H1 (cell line): ENCODE data around the gene AFF2. TPM values are rescaled to one million over a fixed set of nuclear protein-coding genes. Genes with fewer than 3 reads are reported as not detected.

Experiments used
- CTCF ChIA-PET: fragments of 300-600 bp; sonication (Branson Sonifier 250); formaldehyde crosslinking; loops from one replicate; lab custom pipeline; 2021; ENCODE audit not compliant: partially characterized antibody; lab: Charles Lee
- POLR2A ChIA-PET: fragments of 300-600 bp; sonication (Branson Sonifier 250); formaldehyde crosslinking; loops from one replicate; lab custom pipeline; 2021; ENCODE audit warnings: inconsistent platforms; ENCODE audit not compliant: partially characterized antibody; lab: Charles Lee
- DNase-seq, 2 experiments: peaks; one replicate each; pipeline versions ENCODE4 v3.0.0 to v3.0.0-alpha.2; 2010 to 2022; ENCODE audit warnings: low spot score in 2 of 2, low read depth in 1 of 2, mixed read lengths in 1 of 2
- FAIRE-seq: peaks from 2 replicates; lab custom pipeline; 2011; peaks lifted over from hg19 to GRCh38; lab: Jason Lieb, UNC
- H2AFZ ChIP-seq: 2 replicates; pipeline ENCODE4 v1.8.1; 2012; ENCODE audit warnings: low read length, inconsistent platforms
- H2AK5ac ChIP-seq: 2 replicates; pipeline ENCODE4 v1.6.1; 2013; ENCODE audit warnings: low read depth, low read length
- H2BK120ac ChIP-seq: replicated peaks from 2 replicates; pipeline ENCODE3; 2013; ENCODE audit warnings: low read depth, low read length, inconsistent platforms
- H2BK12ac ChIP-seq: 2 replicates; pipeline ENCODE4 v1.6.1; 2013; ENCODE audit warnings: low read depth, low read length
- H2BK15ac ChIP-seq: 2 replicates; pipeline ENCODE4 v1.6.1; 2013; ENCODE audit warnings: low read length
- H2BK20ac ChIP-seq: 2 replicates; pipeline ENCODE4 v1.6.1; 2013; ENCODE audit warnings: low read length
- H2BK5ac ChIP-seq: 2 replicates; pipeline ENCODE4 v1.6.1; 2013; ENCODE audit warnings: low read depth, low read length
- H3K14ac ChIP-seq: 2 replicates; pipeline ENCODE4 v1.6.1; 2013; ENCODE audit warnings: inconsistent platforms; ENCODE audit not compliant: insufficient read length
- H3K18ac ChIP-seq: 2 replicates; pipeline ENCODE4 v1.6.1; 2013; ENCODE audit warnings: low read length; ENCODE audit errors: extremely low read depth
- H3K23ac ChIP-seq: 2 replicates; pipeline ENCODE4 v1.6.1; 2013; ENCODE audit warnings: inconsistent platforms; ENCODE audit not compliant: insufficient read length
- H3K23me2 ChIP-seq: 2 replicates; pipeline ENCODE4 v1.6.1; 2013; ENCODE audit warnings: low read depth, low read length
- H3K27ac ChIP-seq: 2 replicates; pipeline ENCODE4 v1.6.1; 2011; ENCODE audit warnings: low read depth, low read length, inconsistent platforms
- H3K27me3 ChIP-seq, 4 experiments: replicated peaks in 1 of 4; 1 replicate in 1 of 4; 2 replicates in 3 of 4; pipeline versions ENCODE4 v1.6.1 to v1.8.1; 2011 to 2013; ENCODE audit warnings: low read length in 3 of 4, mild to moderate bottlenecking in 3 of 4, inconsistent platforms in 2 of 4, mixed read lengths in 2 of 4, moderate library complexity in 1 of 4; ENCODE audit not compliant: control insufficient read depth in 3 of 4, insufficient read depth in 3 of 4; ENCODE audit errors: extremely low read depth in 1 of 4
- H3K36me3 ChIP-seq, 4 experiments: 2 replicates each; pipeline versions ENCODE4 v1.6.1 to v1.8.1; 2011 to 2013; ENCODE audit warnings: mild to moderate bottlenecking in 4 of 4, low read length in 3 of 4, moderate library complexity in 2 of 4, control low read depth in 1 of 4, inconsistent platforms in 1 of 4; ENCODE audit not compliant: insufficient read depth in 4 of 4, control insufficient read depth in 2 of 4
- H3K4ac ChIP-seq: replicated peaks from 2 replicates; pipeline ENCODE3; 2013; ENCODE audit warnings: low read length, low read depth, mixed read lengths, inconsistent platforms; ENCODE audit not compliant: insufficient read length
- H3K4me1 ChIP-seq, 4 experiments: replicated peaks in 1 of 4; 1 replicate in 1 of 4; 2 replicates in 3 of 4; pipeline versions ENCODE4 v1.6.1 to v1.8.1; 2011 to 2013; ENCODE audit warnings: low read length in 3 of 4, inconsistent platforms in 2 of 4, mixed read lengths in 1 of 4; ENCODE audit not compliant: insufficient read depth in 4 of 4, control insufficient read depth in 3 of 4
- H3K4me2 ChIP-seq, 2 experiments: 2 replicates each; pipeline versions ENCODE4 v1.6.1 to v1.8.1; 2011 to 2013; ENCODE audit warnings: low read depth in 2 of 2, low read length in 2 of 2, control low read depth in 1 of 2, inconsistent platforms in 1 of 2, mild to moderate bottlenecking in 1 of 2; ENCODE audit not compliant: insufficient read depth in 1 of 2
- H3K4me3 ChIP-seq, 4 experiments: fragments of 200-600, 300-600 bp in 1 of 4; sonication (generic), shearing (Covaris generic), sonication (Bioruptor Twin) in 1 of 4; 2 replicates each; pipeline versions ENCODE4 v1.5.1 to v1.8.1; 2011 to 2016; ENCODE audit warnings: low read length in 4 of 4, low read depth in 3 of 4, control low read depth in 2 of 4, inconsistent platforms in 2 of 4, mild to moderate bottlenecking in 2 of 4, mixed read lengths in 1 of 4, moderate library complexity in 1 of 4; ENCODE audit not compliant: insufficient read depth in 2 of 4; ENCODE audit errors: extremely low read depth in 1 of 4
- H3K56ac ChIP-seq: replicated peaks from 2 replicates; pipeline ENCODE3; 2013; ENCODE audit warnings: low read depth, mild to moderate bottlenecking, mixed read lengths, low read length, inconsistent platforms; ENCODE audit not compliant: insufficient read length
- H3K79me1 ChIP-seq: 2 replicates; pipeline ENCODE4 v1.6.1; 2013; ENCODE audit warnings: low read depth, low read length, control low read depth
- H3K79me2 ChIP-seq, 2 experiments: 2 replicates each; pipeline versions ENCODE4 v1.6.1 to v1.8.1; 2012 to 2013; ENCODE audit warnings: low read length in 2 of 2, mild to moderate bottlenecking in 2 of 2, inconsistent platforms in 1 of 2; ENCODE audit not compliant: insufficient read depth in 2 of 2, control insufficient read depth in 1 of 2
- H3K9ac ChIP-seq, 4 experiments: replicated peaks in 1 of 4; 1 replicate in 1 of 4; 2 replicates in 3 of 4; pipeline versions ENCODE4 v1.6.1 to v1.8.1; 2011 to 2013; ENCODE audit warnings: low read depth in 3 of 4, low read length in 3 of 4, control low read depth in 2 of 4, mild to moderate bottlenecking in 2 of 4, moderate library complexity in 2 of 4, inconsistent platforms in 1 of 4; ENCODE audit errors: extremely low read depth in 1 of 4
- H3K9me3 ChIP-seq, 2 experiments: 2 replicates each; pipeline versions ENCODE4 v1.6.1 to v1.8.1; 2012 to 2013; ENCODE audit warnings: mild to moderate bottlenecking in 2 of 2, moderate library complexity in 2 of 2, control low read depth in 1 of 2, inconsistent platforms in 1 of 2, low read depth in 1 of 2, low read length in 1 of 2, mixed read lengths in 1 of 2; ENCODE audit not compliant: insufficient read depth in 2 of 2
- H4K20me1 ChIP-seq, 2 experiments: replicated peaks in 1 of 2; 2 replicates each; pipeline versions ENCODE3 to v1.8.1; 2011 to 2013; ENCODE audit warnings: inconsistent platforms in 2 of 2, low read length in 2 of 2, mild to moderate bottlenecking in 1 of 2; ENCODE audit not compliant: insufficient read depth in 2 of 2, control insufficient read depth in 1 of 2
- H4K5ac ChIP-seq: 2 replicates; pipeline ENCODE4 v1.6.1; 2013; ENCODE audit warnings: low read length, low read depth, mixed read lengths, inconsistent platforms; ENCODE audit not compliant: insufficient read length
- H4K8ac ChIP-seq: 2 replicates; pipeline ENCODE4 v1.8.0; 2013; ENCODE audit warnings: mild to moderate bottlenecking, moderate library complexity, low read length, inconsistent platforms; ENCODE audit not compliant: insufficient read depth; ENCODE audit errors: extremely low read depth
- H4K91ac ChIP-seq: replicated peaks from 2 replicates; pipeline ENCODE3; 2013; ENCODE audit warnings: low read length, mixed read lengths, inconsistent platforms; ENCODE audit not compliant: insufficient read length
- BACH1 ChIP-seq: IDR thresholded peaks from 2 replicates; pipeline ENCODE4 v1.6.1; 2012; ENCODE audit warnings: low read length, improper control_type of control experiment
- BCL11A ChIP-seq, 2 experiments: IDR thresholded peaks; one replicate each; pipeline ENCODE4 v1.6.1; 2011; ENCODE audit warnings: low read depth in 2 of 2, low read length in 2 of 2, mild to moderate bottlenecking in 2 of 2
- CTBP2 ChIP-seq: IDR thresholded peaks from 2 replicates; pipeline ENCODE4 v1.7.0; 2011; ENCODE audit warnings: borderline replicate concordance, mild to moderate bottlenecking, moderate library complexity, mixed read lengths, low read length; ENCODE audit not compliant: insufficient read depth, insufficient read length
- EGR1 ChIP-seq: IDR thresholded peaks from 2 replicates; pipeline ENCODE4 v1.6.1; 2011; ENCODE audit warnings: low read depth, low read length, borderline replicate concordance
- FOSL1 ChIP-seq: IDR thresholded peaks from 2 replicates; pipeline ENCODE4 v1.6.1; 2011; ENCODE audit warnings: mild to moderate bottlenecking, low read depth, low read length, moderate library complexity; ENCODE audit not compliant: insufficient read depth
- JUND ChIP-seq: IDR thresholded peaks from 2 replicates; pipeline ENCODE4 v1.6.1; 2011; ENCODE audit warnings: mild to moderate bottlenecking, improper control_type of control experiment, low read length
- KDM4A ChIP-seq: IDR thresholded peaks from one replicate; pipeline ENCODE4 v1.7.1; 2012; ENCODE audit warnings: low read depth, mild to moderate bottlenecking, moderate library complexity, low read length, inconsistent platforms; ENCODE audit not compliant: severe bottlenecking
- MAFK ChIP-seq: IDR thresholded peaks from 2 replicates; pipeline ENCODE4 v1.6.1; 2012; ENCODE audit warnings: low read depth, mild to moderate bottlenecking, improper control_type of control experiment, low read length
- NANOG ChIP-seq: IDR thresholded peaks from 2 replicates; pipeline ENCODE4 v1.6.1; 2011; ENCODE audit warnings: low read length, low read depth, mild to moderate bottlenecking, inconsistent platforms; ENCODE audit not compliant: insufficient read depth, poor library complexity, severe bottlenecking
- PHF8 ChIP-seq: fragments of 200-600 bp; sonication (generic); conservative IDR thresholded peaks from 2 replicates; pipeline ENCODE4 v1.7.1; 2012; ENCODE audit warnings: low read depth, mild to moderate bottlenecking, inconsistent platforms, low read length, moderate library complexity
- POLR2AphosphoS5 ChIP-seq: IDR thresholded peaks from 2 replicates; pipeline ENCODE4 v1.6.1; 2011; ENCODE audit warnings: low read depth, low read length
- SP1 ChIP-seq: IDR thresholded peaks from 2 replicates; pipeline ENCODE4 v1.6.1; 2011; ENCODE audit warnings: low read depth, low read length
- TCF12 ChIP-seq: IDR thresholded peaks from 2 replicates; pipeline ENCODE4 v1.6.1; 2011; ENCODE audit warnings: low read depth, mild to moderate bottlenecking, low read length
- WGBS, 2 experiments: shearing (Covaris generic) in 1 of 2; methylation state at CpG; one replicate each; pipeline versions ENCODE4 v1.1.6 to v1.1.7; 2013 to 2015; ENCODE audit warnings: low lambda C conversion rate in 2 of 2, mixed read lengths in 2 of 2, inconsistent platforms in 1 of 2, low coverage in 1 of 2, missing lambda C conversion rate in 1 of 2; ENCODE audit not compliant: insufficient replicate concordance in 2 of 2, insufficient coverage in 1 of 2, insufficient read length in 1 of 2; ENCODE audit errors: extremely low coverage in 1 of 2, missing lambda C conversion rate in 1 of 2; 5-methylcytosine and 5-hydroxymethylcytosine counted together
- polyA plus RNA-seq, 7 experiments: library from polyadenylated mRNA; depleted of rRNA in 3 of 7; stranded (reverse) in 5 of 7; unstranded in 2 of 7; fragments of >200 nt in 5 of 7; fragments of 200-250 nt in 2 of 7; gene quantifications; 1 replicate in 5 of 7; 2 replicates in 1 of 7; 4 replicates in 1 of 7; pipeline versions ENCODE4 v1.2.1 to v1.2.3, GENCODE V29; 2011 to 2013; ENCODE audit warnings: missing spikeins in 2 of 7, mixed read lengths in 2 of 7
- total RNA-seq: library from RNA; stranded (reverse); fragmentation: NEBNext Ultra II Directional; extraction: Animal tissue kit (Norgen Biotek cat#: 25700); gene quantifications from 2 replicates; pipeline ENCODE4 v1.2.1, GENCODE V29; 2021

The AFF2 gene
- total and polyA plus RNA-seq, 2 of the 8 experiments (the other 6 are each of a cell fraction or from before 2014, with no cell fraction given) = 2.0 to 7.3 TPM

DNA sequence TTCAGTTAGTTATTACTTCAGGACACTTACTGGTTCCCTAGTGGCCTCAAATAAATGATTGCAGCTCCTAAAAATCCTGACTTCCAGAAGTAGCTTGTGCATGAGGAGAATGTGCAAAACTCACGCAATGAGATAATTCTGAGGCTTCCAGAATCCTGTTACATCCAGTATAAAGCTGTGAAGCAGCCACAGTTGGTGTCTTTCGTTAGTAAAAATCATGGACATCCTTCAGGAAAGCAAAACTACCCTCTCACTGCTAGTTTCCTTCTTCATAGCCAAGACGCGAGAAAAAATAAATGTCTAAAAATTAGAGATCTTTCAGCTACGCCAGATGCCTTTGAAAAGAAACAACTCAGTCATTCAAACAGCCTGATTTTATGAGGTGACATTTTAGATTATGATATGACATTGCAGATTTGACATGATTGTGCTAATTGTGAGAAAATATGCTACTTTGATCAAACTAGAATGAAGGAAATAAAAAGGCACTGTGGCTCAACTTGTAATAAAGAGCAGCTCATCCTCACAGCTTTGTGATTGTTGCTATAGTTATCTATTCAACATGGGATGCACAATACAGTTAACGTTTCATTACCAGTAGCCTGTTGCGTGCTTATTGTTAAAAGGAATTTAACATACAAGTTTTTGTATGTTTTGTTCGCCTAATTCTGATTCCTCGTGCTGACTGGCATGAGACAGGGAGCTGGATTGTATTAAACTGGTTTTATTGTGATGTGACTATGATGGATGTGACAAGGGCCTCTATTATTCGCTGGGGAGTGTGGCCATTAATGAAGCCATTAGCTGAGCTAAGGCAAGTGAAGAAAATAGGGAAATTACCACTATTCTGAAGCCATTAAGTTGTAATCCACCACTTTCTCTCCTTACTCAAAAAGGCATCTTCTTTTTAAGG is 40.5 kb downstream of the AFF2 start:
- Histone ChIP-seq H3K56ac (no peak overlapping the region), H3K14ac (no peak overlapping the region), H3K9me3 (no peaks in the 10 kb centered on the region), H3K18ac (no peak overlapping the region), H3K79me2 (no peaks in the 10 kb centered on the region), H3K23me2 (no peaks in the 10 kb centered on the region), H3K27me3 (no peaks in the 10 kb centered on the region; a peak in 1 of 7 replicates), H4K91ac (no peak overlapping the region), H4K5ac (no peak overlapping the region), H2BK5ac (no peak overlapping the region), H4K8ac (no peak overlapping the region), H2BK20ac (no peak overlapping the region), H2AFZ (no peak overlapping the region), H2BK120ac (no peak overlapping the region), H3K4me3 (no peak overlapping the region), H4K20me1 (no peaks in the 10 kb centered on the region), H3K27ac (no peak overlapping the region), H3K23ac (no peak overlapping the region), H2BK12ac (no peak overlapping the region), H3K4me1 (peaks cover 0 to 7% (median 2%) of the 10 kb centered on the region in 4 experiments; a peak in 3 of 7 replicates), H3K9ac (no peak overlapping the region), H2BK15ac (no peak overlapping the region), H3K36me3 (no peaks in the 10 kb centered on the region), H2AK5ac (no peak overlapping the region), H3K4ac (no peak overlapping the region), H3K4me2 (no peak overlapping the region), H3K79me1 (no peaks in the 10 kb centered on the region)
- CTCF ChIA-PET = interaction anchor here (0.6 to 4.0 kb wide), 4 partner anchors 11 to 946 kb away, joined by 3 to 31 read pairs (median 9); no protein-coding TSS in a partner anchor
- POLR2A ChIA-PET = no interaction called here
- 96% methylated on average over 9 of the region's 10 CpGs; no CpG with 5 or more reads in 1 of the 2 experiments for WGBS, 2 experiments
- DNase-seq = no peak
- no peak for FAIRE-seq
- TF ChIP-seq EGR1 = no peak
- no peak for TF ChIP-seq BCL11A (IDR thresholded peaks at IDR 0.05; ENCODE audit: low read depth in 2 of 2, low read length in 2 of 2)
- no peak for TF ChIP-seq JUND
- no peak for TF ChIP-seq KDM4A
- TF ChIP-seq SP1 = no peak
- TF ChIP-seq MAFK = no peak
- TF ChIP-seq POLR2AphosphoS5 = no peak
- TF ChIP-seq FOSL1 = no peak
- TF ChIP-seq TCF12 = no peak
- no peak for TF ChIP-seq PHF8
- no peak for TF ChIP-seq BACH1
- TF ChIP-seq CTBP2 = no peak
- TF ChIP-seq NANOG = no peak
